ENCODE measurements around the gene CYP4V2. TPM values are rescaled to one million over a fixed set of nuclear protein-coding genes. Genes with fewer than 3 reads are reported as not detected.
"Not testable (repeated sequence)": the region's sequence is repeated elsewhere in the genome, so short reads cannot be mapped to it uniquely, and the experiment has no call there.

Gene CYP4V2
- total RNA-seq, 2 experiments from 2014 or later, result 6.2 to 6.9 TPM

DNA sequence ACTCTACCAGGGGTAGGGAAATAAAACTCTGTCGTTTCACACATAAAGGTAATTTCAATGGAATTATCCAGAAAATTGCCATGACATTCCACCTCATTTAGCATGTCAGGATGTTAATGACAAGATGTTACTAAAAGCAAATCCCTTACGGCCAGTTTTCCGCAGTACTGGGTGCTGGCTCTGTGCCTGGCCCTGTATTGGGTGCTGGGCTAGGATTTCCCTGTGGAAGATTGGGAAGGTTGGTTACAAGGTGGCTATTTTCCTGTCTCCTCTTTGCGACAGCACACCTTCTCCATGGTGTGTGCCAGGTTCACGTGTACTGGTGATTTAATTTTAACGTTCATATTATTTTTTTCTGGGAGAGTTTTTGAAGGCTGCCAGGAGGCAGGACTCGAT lies 49.1 kb downstream of the CYP4V2 start:
- Mint-ChIP-seq H3K27ac (no peak overlapping the region), H3K36me3 (peaks cover 4% of the 10 kb centered on the region), H3K4me1 (no peaks in the 10 kb centered on the region), H3K27me3 (no peaks in the 10 kb centered on the region), H3K9me3 (peaks cover 1% of the 10 kb centered on the region), H3K4me3 (no peak overlapping the region)
- DNase-seq, result no peak

DNA sequence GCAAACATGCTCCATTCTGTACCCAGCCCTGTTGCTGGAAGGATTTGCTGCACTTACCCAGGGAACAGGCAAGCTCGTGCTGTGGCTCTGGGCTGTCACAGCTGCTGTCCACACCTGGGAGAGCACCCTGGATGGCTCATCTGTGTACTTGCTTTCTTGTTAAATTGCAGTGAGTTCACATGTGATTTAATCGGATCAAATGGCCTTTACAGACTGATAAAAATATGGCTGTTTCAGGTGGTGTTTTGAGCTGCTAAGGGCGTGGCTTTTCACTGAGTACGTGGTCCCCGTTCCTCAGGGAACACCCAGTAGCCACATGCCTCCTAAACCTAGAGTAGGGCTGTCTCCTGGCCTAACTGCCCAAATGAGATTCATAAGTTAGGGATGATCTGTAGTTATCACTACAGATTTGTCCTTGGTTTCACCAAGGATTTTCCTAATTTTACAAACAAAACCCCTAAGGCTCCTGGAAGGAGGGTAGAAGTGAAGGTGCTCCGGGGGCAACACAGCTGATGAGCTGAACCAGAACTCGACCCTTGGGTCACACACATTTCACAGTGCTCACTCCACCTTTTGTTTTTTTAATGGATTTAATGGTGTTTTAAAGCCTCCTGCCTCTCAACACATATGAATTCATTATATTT lies 49.6 kb downstream of the CYP4V2 start:
- H3K4me1 Mint-ChIP-seq, result no peaks in the 10 kb centered on the region
- H3K27ac Mint-ChIP-seq, result no peak overlapping the region
- H3K9me3 Mint-ChIP-seq, result peaks cover 5% of the 10 kb centered on the region
- H3K27me3 Mint-ChIP-seq, result no peaks in the 10 kb centered on the region
- no peak overlapping the region for H3K4me3 Mint-ChIP-seq
- H3K36me3 Mint-ChIP-seq, result peaks cover 7% of the 10 kb centered on the region
- DNase-seq, result no peak

DNA sequence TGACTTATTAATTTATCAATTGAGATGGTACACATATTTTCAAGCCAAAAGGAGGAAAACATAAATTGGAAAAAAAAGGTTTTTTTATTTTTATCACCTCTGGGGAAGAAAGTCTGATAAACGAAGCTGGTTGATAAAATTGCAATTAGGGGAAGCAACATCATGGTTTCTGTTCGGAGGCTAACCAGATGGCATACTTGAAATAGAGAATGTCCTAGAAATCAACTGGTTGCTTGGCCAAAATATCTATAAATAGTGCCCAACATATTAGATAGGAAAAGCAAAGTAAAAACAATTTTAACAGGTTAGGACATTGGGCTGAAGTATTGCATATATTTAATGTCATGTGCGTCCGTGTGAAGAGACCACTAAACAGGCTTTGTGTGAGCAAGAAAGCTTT lies 50.2 kb downstream of the CYP4V2 start:
- Mint-ChIP-seq H3K27ac (no peak overlapping the region), H3K4me3 (no peak overlapping the region), H3K9me3 (peaks cover 11% of the 10 kb centered on the region), H3K36me3 (peaks cover 13% of the 10 kb centered on the region), H3K27me3 (no peaks in the 10 kb centered on the region), H3K4me1 (no peaks in the 10 kb centered on the region)
- DNase-seq, result no peak

DNA sequence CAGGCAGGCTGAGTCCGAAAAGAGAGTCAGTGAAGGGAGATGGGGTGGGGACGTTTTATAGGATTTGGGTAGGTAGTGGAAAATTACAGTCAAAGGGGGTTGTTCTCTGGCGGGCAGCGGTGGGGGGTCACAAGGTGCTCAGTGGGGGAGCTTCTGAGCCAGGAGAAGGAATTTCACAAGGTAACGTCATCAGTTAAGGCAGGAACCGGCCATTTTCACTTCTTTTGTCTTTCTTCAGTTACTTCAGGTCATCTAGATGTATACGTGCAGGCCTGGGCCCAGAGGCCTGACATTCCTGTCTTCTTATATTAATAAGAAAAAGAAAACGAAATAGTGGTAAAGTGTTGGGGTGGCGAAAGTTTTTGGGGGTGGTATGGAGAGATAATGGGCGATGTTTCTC lies 50.7 kb downstream of the CYP4V2 start:
- not testable (repeated sequence) for DNase-seq, H3K4me3 Mint-ChIP-seq, H3K4me1 Mint-ChIP-seq, H3K27ac Mint-ChIP-seq, H3K27me3 Mint-ChIP-seq
- H3K9me3 Mint-ChIP-seq, result peaks cover 11% of the 10 kb centered on the region
- H3K36me3 Mint-ChIP-seq, result peaks cover 15% of the 10 kb centered on the region

DNA sequence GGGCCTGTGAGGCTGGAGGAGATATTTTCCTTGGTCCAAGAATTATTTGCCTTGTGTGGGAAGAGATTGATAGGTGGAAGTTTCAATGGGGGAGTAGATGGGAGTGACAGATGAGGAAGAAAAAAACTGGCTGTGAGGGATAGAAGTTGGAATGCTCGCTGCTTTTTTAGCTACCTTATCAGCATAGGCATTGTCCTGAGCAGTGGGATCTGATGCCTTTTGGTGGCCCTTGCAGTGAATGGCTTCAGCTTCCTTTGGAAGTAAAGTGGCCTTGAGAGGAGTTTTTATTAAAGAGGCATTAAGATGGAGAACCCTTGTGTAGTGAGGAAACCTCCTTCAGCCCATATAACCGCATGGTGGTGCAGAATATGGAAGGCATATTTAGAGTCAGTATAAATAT lies 52.0 kb downstream of the CYP4V2 start:
- no peak for DNase-seq
- Mint-ChIP-seq H3K27ac (no peak overlapping the region), H3K4me3 (no peak overlapping the region)

DNA sequence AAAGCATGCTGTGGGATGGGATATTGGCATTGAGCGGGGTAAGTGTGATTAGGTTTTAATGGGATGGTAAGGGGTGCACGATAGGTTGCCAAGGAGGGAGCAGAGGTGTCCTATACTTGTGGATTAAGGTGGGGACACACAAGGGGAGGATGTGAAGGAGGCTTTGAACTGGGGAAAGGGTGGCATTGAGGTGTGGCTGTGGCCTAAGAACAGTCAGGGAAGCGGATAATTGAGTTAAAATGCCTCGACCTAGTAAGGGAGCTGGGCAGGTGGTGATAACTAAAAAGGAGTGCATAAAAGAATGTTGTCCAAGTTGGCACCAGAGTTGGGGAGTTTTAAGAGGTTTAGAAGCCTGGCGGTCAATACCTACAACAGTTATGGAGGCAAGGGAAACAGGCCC lies 53.5 kb downstream of the CYP4V2 start:
- Mint-ChIP-seq H3K4me3 (no peak overlapping the region), H3K27me3 (no peaks in the 10 kb centered on the region), H3K27ac (no peak overlapping the region), H3K4me1 (no peaks in the 10 kb centered on the region), H3K36me3 (peaks cover 13% of the 10 kb centered on the region), H3K9me3 (peaks cover 11% of the 10 kb centered on the region)
- no peak for DNase-seq

More for the DNA sequence above, 52.0 kb downstream of the CYP4V2 start:
- H3K36me3 Mint-ChIP-seq, result peaks cover 13% of the 10 kb centered on the region
- H3K9me3 Mint-ChIP-seq, result peaks cover 11% of the 10 kb centered on the region
- no peaks in the 10 kb centered on the region for H3K4me1 Mint-ChIP-seq
- no peaks in the 10 kb centered on the region for H3K27me3 Mint-ChIP-seq

DNA sequence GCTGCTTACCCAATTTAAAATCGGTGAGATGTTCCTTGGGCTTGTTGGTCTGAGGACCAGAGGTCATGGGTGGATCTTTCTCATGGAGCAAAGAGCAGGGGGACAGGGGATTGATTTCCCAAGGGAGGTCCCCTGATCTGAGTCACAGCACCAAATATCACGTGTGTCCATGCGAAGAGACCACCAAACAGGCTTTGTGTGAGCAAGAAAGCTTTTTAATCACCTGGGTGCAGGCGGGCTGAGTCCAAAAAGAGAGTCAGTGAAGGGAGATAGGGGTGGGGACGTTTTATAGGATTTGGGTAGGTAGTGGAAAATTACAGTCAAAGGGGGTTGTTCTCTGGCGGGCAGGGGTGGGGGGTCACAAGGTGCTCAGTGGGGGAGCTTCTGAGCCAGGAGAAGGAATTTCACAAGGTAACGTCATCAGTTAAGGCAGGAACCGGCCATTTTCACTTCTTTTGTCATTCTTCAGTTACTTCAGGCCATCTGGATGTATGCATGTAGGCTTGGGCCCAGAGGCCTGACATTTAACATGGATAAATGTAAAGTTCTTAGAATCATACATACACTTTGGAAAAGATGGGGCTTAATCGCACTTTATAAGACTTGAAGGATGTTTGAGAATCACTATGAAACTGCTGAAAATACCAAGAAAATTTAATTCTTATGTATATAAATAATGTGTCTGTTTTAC lies 55.8 kb downstream of the CYP4V2 start:
- not testable (repeated sequence) for H3K27ac Mint-ChIP-seq

DNA sequence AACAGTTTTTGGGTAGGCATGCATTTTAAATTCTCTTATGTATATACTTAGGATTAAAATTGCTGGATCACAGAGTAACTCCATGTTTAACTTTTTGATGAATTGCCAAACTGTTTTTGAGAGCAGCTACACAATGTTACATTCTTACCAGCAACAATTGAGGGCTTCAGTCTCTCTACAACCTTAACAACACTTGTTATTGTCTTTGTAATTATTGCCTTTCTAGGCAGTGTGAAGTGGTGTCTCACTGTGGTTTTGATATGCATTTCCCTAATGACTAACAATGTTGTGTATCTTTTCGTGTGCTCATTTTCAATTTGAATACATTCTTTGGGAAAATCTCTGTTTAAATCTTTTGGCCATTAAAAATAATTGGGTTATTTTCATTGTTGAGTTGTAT lies 57.3 kb downstream of the CYP4V2 start:
- H3K36me3 Mint-ChIP-seq, result peaks cover 19% of the 10 kb centered on the region
- DNase-seq, result no peak
- no peaks in the 10 kb centered on the region for H3K4me1 Mint-ChIP-seq
- H3K27me3 Mint-ChIP-seq, result no peaks in the 10 kb centered on the region
- H3K4me3 Mint-ChIP-seq, result no peak overlapping the region
- H3K27ac Mint-ChIP-seq, result no peak overlapping the region
- H3K9me3 Mint-ChIP-seq, result peaks cover 11% of the 10 kb centered on the region

More for the DNA sequence above, 55.8 kb downstream of the CYP4V2 start:
- not testable (repeated sequence) for H3K27me3 Mint-ChIP-seq, H3K4me1 Mint-ChIP-seq, H3K4me3 Mint-ChIP-seq, DNase-seq
- peaks cover 18% of the 10 kb centered on the region for H3K36me3 Mint-ChIP-seq
- peaks cover 11% of the 10 kb centered on the region for H3K9me3 Mint-ChIP-seq

DNA sequence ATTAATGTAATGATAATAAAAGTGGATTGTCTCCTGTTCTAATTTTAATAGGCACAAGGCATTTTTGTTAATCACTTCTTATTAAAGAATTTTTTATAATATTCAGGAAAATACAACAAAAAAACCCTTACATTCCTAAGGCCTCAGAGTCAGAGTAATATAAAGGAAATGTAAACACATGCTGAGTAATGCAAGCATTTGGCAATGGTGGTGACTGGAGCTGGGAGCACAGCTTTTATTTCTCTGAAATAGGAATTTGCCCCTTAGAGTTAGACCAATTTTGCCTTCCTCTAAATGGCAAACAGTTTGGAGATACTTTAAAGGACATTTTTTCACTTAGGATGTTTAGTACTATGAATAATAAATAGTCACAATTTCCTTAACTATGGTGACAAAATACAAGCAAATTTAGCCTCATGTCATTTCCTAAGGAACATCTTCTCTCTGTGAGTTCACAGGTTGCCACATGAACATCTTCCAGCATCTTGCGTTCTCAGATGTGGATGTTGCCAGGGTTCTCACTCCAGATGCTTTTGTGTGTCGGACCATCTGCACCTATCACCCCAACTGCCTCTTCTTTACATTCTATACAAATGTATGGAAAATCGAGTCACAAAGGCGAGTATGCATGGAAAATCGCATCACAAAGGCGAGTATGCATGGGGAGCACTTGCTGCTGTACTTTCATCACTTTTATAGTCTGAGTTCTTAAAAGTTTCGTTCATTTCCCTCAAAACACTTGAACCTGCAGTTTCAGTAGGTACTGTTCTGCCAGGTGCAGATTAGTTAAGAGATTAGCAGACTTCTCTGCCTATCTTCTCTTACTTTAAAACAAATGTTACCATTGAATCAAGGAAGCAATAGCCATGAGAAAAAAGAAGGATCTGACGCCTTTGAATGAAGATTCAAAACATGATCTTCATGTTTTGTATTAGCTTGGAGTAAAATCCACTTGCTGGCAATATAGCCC lies 58.7 kb downstream of the CYP4V2 start:
- Mint-ChIP-seq H3K27ac (no peak overlapping the region), H3K4me3 (no peak overlapping the region), H3K9me3 (peaks cover 11% of the 10 kb centered on the region)

DNA sequence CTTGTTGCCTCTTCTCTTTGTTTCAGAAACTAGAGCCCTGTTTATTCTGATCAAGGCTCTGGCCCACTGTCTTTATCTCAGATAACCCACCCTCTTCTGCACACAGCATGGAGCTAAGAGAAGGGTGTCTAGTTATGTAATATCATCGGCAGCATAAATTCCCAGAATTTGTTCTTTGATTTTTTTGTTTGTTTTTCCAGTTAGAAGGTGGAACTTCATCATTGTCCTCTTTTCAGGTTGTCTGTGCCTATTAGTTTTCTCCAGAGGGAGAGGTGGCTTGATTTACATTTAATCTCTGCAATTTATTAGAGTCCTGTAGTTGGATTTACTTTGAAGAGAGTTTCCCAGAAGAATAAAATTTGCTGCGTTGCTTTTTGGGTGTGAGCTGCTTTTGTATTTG lies 59.4 kb downstream of the CYP4V2 start:
- DNase-seq, result no peak
- Mint-ChIP-seq H3K36me3 (peaks cover 16% of the 10 kb centered on the region), H3K27ac (no peak overlapping the region), H3K27me3 (no peaks in the 10 kb centered on the region), H3K9me3 (peaks cover 8% of the 10 kb centered on the region), H3K4me3 (no peak overlapping the region), H3K4me1 (no peaks in the 10 kb centered on the region)

More for the DNA sequence above, 58.7 kb downstream of the CYP4V2 start:
- Mint-ChIP-seq H3K36me3 (peaks cover 19% of the 10 kb centered on the region), H3K4me1 (no peaks in the 10 kb centered on the region), H3K27me3 (no peaks in the 10 kb centered on the region)
- no peak for DNase-seq

DNA sequence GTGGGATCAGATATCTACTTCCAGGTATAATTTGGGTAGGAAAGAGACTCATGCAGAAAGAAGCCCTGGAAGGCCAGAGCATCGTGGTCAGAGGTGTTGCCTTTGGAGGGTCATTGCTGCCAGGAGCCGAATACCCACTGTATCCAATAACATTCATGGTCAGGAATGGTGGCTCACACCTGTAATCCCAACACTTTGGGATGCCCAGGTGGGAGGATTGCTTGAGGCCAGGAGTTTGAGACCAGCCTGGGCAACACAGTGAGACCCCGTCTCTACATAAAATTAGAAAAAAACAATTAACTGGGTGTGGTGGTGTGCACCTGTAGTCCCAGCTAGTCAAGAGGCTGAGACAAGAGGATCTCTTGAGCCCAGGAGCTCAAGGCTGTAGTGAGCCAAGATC lies 63.8 kb downstream of the CYP4V2 start:
- H3K4me1 Mint-ChIP-seq, result no peaks in the 10 kb centered on the region
- H3K36me3 Mint-ChIP-seq, result peaks cover 6% of the 10 kb centered on the region
- no peaks in the 10 kb centered on the region for H3K27me3 Mint-ChIP-seq
- H3K4me3 Mint-ChIP-seq, result no peak overlapping the region
- no peak for DNase-seq
- H3K9me3 Mint-ChIP-seq, result no peaks in the 10 kb centered on the region
- H3K27ac Mint-ChIP-seq, result no peak overlapping the region

DNA sequence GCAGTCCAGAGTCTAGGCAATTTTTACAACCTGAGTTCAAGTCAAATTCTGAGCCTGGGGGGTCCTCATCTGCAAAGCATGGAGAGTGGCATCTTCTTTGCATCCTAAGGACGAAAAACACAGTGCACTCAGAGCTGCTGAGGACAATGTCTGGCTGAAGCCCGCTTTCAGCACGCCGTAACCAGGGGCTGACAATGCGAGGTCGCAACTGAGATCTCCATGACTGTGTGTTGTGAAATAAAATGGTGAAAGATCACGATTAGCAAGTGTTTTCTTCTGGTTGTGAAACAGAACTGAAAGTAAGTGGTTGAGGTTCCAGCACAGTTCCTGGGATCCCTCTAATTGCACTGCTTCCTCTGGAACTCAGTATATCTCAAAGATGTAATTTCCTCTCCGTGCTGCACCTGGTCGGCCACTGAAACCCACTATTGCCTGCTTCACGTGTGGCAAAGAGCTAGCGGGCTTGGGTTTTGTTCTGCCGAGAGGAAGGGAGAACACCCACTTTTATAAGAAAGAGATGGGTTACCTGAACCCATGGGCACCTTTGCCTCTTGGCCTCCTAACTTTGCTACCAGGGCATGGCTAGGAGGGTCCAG lies 66.9 kb downstream of the CYP4V2 start:
- Mint-ChIP-seq H3K27me3 (no peaks in the 10 kb centered on the region), H3K27ac (no peak overlapping the region), H3K4me1 (no peaks in the 10 kb centered on the region), H3K36me3 (no peaks in the 10 kb centered on the region), H3K4me3 (no peak overlapping the region), H3K9me3 (no peaks in the 10 kb centered on the region)
- no peak for DNase-seq

DNA sequence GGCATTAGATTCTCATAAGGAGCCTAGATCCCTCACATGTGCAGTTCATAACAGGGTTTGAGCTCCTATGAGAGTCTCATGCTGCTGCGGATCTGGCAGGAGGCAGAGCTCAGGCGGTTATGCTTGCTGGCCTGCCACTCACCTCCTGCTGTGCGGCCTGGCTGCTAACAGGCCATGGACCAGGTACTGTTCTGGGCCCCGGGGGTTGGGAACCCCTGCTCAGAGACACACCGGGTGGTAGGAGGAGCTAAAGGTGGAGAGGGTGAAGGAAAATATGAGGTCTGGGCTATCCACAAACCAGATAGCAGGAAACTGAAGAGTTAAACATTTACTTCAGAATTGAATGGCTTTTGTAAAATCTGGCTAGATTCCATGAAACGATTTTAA lies 68.7 kb downstream of the CYP4V2 start:
- DNase-seq, result no peak
- Mint-ChIP-seq H3K4me1 (no peaks in the 10 kb centered on the region), H3K36me3 (no peaks in the 10 kb centered on the region), H3K9me3 (no peaks in the 10 kb centered on the region), H3K27ac (no peak overlapping the region), H3K27me3 (peaks cover 7% of the 10 kb centered on the region), H3K4me3 (no peak overlapping the region)
